GM10847 (cell line): ENCODE measurements around the gene RHBDD1.

Experiments used
- POLR2A ChIP-seq: IDR thresholded peaks from 2 replicates; pipeline ENCODE4 v1.6.1; 2011; ENCODE audit not compliant: insufficient read length; ENCODE audit errors: extremely low read depth

The RHBDD1 gene

GRCh38 chr2:226835796-226836547 lies at the start of gene RHBDD1:
RHBDD1 (plus strand) TSS chr2:226836054; CDS start chr2:226864694, 28,640 bp downstream.
- peak; percentile 96 for TF ChIP-seq POLR2A

- no peak for TF ChIP-seq POLR2A
Measured at GRCh38 chr2:226788064-226788463, 47.8 kb upstream of the RHBDD1 start.

GRCh38 chr2:226788881-226789490 lies 46.9 kb upstream of the RHBDD1 start:
- no peak for TF ChIP-seq POLR2A

- TF ChIP-seq POLR2A: no peak
Measured at GRCh38 chr2:226790011-226790410, 45.8 kb upstream of the RHBDD1 start.

GRCh38 chr2:226790431-226790830 lies 45.4 kb upstream of the RHBDD1 start:
- TF ChIP-seq POLR2A: no peak

GRCh38 chr2:226791056-226791486 lies 44.8 kb upstream of the RHBDD1 start:
- TF ChIP-seq POLR2A: no peak

- TF ChIP-seq POLR2A: peak; percentile 48
Measured at GRCh38 chr2:226791487-226792081, 44.3 kb upstream of the RHBDD1 start.

GRCh38 chr2:226792155-226792881 lies 43.5 kb upstream of the RHBDD1 start:
- no peak for TF ChIP-seq POLR2A

- TF ChIP-seq POLR2A: no peak
Measured at GRCh38 chr2:226793646-226794045, 42.2 kb upstream of the RHBDD1 start.

- no peak for TF ChIP-seq POLR2A
Measured at GRCh38 chr2:226794196-226794661, 41.6 kb upstream of the RHBDD1 start.

- no peak for TF ChIP-seq POLR2A
Measured at GRCh38 chr2:226794751-226795171, 41.1 kb upstream of the RHBDD1 start.

GRCh38 chr2:226795281-226796011 lies 40.4 kb upstream of the RHBDD1 start:
- TF ChIP-seq POLR2A: no peak

- TF ChIP-seq POLR2A: no peak
Measured at GRCh38 chr2:226796012-226796839, 39.6 kb upstream of the RHBDD1 start.

GRCh38 chr2:226796840-226797288 lies 39.0 kb upstream of the RHBDD1 start:
- no peak for TF ChIP-seq POLR2A
